ENCODE results near the gene DHRSX.
"Not testable (repeated sequence)": the region's sequence is repeated elsewhere in the genome, so short reads cannot be mapped to it uniquely, and the experiment has no call there.

Gene DHRSX

DNA sequence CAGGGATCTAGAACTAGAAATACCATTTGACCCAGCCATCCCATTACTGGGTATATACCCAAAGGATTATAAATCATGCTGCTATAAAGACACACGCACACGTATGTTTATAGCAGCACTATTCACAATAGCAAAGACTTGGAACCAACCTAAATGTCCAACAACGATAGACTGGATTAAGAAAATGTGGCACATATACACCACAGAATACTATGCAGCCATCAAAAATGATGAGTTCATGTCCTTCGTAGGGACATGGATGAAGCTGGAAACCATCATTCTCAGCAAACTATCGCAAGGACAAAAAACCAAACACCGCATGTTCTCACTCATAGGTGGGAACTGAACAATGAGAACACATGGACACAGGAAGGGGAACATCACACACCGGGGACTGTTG lies 81.4 kb downstream of the DHRSX start:
- DNase-seq = not testable (repeated sequence)

DNA sequence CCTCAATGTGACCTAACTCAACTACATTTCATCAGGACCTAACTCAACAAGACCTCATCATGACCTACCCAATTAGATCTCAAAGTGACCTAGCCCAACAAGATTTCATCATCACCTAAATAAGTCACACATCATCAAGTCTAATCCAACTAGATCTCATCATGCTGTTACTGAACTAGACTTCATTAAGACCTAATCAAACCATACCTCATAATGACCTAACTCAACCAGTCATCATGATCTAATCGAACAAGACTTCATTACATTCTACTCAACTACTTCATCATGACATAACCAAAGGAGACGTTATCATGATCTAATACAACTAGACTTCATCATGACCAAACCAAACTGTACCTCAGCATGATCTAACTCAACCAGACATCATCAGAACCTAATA lies 82.8 kb downstream of the DHRSX start:
- no peak for DNase-seq

DNA sequence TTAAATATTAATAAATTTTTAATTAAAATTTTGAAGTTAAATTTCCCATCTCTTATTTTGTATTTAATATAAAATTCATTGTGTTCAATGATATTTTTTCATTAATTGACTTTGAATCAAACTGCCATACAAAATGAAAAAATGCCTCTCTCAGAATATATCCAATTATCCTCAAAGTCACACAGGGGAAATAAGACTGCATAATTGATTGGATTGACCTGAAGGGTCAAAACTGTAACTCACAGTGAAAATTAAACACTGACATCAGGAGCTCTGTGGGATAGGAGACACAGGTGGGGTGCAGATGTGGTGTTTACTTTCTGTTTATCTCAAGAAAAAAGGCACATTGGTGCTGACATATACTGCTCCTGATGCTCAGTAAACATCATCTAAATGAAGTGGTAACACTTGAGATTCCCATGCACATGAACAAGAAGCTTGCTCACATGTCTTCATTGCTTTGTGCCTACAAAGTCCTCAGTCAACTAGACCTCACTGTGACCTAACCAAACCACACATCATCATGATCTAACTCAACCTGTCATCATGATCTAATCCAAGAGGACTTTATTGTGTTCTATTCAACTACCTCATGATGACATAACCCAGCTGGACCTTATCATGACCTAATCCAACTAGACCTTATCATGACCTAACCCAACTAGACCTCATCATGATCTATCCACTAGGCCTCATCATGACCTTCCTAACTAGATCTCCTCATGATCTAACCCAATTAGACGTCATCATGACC lies 83.7 kb downstream of the DHRSX start:
- no peak for DNase-seq

DNA sequence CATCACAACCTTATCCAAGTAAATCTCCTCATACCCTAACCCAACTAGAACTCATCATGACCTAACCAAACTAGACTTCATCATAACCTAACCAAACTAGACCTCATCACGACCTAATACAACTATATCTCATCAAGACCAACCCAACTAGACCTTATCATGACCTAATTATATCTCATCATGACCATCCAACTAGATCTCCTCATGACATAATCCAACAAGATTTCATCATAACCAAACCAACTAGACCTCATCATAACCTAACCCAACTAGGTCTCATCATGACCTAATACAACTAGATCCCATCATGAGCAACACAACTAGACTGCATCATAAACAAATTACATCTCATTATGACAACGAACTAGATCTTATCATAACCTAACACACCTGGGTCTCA lies 86.4 kb downstream of the DHRSX start:
- no peak for DNase-seq

DNA sequence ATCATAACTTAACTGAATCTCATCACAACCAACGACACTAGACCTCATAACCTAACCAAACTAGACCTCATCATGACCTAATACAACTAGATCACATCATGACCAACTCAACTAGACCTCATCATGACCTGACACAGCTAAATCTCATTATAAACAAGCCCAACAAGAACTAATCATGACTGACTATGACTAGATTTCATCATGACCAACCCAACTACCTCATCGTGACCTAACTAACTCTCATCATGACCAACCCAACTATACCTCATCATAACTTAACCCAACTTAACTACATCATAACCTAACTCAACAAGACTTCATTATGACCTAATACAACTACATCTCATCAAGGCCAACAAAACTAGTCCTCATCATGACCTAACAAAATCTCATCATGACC lies 86.8 kb downstream of the DHRSX start:
- DNase-seq = no peak

DNA sequence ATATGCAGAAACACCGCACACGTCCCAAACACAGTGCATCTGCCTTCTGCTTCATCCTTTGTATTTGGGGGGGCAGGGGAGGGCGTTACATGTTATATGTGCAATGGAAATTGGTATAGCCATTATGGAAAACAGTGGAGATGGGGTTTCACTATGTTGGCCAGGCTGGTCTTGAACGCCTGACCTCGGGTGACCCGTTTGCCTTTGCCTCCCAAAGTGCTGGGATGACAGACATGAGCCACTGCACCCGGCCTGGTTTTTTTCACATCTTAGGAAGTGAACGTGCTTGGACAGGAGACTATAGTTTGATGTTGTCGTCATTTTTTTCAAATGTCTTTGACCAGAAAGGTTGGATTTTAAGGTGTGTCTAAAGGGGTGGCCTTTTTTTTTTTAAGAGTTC lies 88.6 kb downstream of the DHRSX start:
- DNase-seq = no peak

DNA sequence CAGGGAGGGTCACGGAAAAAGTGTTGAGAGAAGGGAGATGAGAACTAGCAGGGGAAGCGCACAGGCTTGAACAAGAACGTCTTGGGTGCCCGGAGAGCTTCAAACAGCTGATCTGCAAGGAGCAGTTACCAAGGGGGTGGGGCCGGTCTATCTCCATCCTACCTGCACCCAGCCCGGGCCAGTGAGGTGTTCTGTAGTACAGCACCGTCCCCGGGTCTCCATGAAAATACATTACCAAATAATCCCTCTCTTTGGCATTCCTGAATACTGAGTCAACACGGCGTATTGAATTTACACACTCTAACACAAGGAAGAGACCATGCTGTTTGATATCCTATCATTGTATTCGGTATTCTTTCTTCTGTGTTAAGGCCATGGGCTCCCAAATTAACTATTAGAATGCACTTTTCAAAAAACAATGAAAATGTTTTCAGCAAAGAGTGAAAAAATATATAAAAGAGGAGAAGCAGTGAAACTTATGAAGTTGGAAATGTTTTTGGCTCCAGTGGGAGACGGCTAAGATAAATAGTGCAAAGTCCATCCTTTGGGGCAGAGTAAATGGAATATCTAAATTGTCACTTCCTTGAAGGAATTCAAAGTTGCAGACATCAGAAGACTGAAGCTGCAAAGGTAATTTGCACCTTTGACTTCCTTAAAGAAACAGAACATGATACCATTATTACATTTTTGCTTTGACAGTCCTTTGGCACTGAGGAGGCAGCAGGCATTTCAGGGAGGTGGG lies 90.3 kb downstream of the DHRSX start:
- no peak for DNase-seq

DNA sequence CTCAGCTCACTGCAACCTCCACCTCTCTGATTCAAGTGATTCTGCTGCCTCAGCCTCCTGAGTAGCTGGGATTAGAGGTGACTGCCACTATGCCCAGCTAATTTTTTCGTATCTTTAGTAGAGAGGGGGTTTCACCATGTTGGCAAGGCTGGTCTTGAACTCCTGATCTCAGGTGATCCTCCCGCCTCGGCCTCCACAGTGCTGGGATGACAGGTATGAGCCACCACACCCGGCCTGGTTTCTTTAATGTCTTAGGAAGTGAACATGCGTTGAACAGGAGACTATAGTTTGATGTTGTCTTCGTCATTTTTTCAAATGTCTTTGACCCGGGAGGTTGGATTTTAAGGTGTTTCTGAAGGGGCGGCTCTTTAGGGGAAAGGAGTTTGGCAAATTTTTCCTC lies 91.0 kb downstream of the DHRSX start:
- DNase-seq = no peak

DNA sequence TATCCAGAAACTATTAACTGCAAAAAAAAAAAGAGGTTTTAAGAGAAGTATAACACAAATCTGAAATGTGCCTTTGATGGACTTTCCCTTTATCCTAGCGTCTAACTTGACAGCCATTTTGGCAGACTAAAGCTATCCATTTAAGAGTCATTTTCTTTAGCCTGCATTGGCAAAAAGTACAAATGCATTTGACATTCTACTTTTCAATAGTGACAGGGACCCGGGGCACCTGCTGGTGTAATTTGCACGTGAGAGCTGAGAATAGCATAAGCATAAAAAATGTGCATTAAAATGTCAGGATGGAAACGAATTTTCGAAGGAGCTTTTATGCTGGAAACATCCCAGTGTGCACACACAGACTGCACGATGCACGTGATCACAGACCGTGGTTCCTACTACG lies 91.9 kb downstream of the DHRSX start:
- no peak for DNase-seq

DNA sequence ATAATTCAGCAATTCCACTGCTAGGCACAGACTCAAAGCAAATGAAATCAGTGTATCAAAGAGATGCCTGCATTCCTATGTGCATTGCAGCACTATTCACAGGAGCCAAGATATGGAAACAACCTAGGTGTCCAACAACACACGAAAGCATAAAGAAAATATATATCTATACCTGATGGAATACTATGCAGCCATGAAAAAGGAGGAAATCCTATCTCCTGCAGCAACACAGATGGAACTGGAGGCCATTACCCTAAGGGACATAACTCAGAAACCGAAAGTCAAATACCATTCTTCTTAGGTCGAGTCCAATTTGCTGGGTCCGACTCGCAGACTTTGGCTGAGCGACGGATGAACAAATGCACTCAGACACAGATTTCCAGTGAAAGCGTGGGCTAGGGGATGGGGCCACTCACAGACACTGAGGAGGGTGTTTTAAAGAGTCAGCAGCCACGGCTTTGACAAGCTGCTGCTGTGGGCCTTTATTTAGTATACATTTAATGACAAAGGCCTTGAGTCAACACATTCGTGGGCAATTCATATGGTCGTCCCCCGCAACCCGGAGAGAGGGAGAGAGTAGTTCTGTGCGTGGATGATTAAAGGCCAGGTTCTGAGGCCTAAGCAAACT lies 93.8 kb downstream of the DHRSX start:
- DNase-seq = no peak

DNA sequence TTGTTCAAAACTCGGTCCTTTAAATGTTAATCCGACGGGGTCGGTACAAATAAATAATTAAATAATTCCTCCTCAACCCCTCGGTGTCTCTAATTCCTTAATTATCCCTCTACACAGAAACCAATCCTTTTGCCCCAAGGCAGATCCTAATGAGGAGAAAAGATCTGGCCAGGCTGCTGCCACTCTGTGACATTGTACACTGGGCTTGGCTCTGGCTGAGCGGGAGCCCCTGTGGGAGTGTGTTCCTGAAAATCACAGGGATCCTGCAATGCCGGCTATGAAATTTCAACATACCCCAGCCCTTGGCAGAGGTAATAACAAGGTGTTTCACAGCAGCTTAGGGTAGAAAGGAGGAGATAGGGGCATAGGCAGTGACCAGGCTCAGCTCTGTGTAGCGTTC lies 96.0 kb downstream of the DHRSX start:
- DNase-seq = no peak

DNA sequence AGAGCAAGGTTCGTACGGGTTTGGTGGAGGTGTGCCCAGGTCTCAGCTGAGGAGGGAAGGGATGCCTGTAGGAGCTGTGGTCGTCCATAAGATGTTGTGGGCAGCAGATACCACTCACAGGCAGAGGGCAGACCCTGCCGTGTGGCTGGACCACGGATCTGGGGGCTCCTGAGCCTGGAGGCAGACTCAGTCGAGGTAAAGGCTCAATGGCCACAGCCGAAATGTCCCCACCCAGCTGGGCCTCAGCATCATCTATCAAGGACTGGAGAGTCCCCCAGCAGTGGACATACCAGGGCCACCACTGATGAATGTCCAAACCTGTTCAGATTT lies 98.5 kb downstream of the DHRSX start:
- no peak for DNase-seq

DNA sequence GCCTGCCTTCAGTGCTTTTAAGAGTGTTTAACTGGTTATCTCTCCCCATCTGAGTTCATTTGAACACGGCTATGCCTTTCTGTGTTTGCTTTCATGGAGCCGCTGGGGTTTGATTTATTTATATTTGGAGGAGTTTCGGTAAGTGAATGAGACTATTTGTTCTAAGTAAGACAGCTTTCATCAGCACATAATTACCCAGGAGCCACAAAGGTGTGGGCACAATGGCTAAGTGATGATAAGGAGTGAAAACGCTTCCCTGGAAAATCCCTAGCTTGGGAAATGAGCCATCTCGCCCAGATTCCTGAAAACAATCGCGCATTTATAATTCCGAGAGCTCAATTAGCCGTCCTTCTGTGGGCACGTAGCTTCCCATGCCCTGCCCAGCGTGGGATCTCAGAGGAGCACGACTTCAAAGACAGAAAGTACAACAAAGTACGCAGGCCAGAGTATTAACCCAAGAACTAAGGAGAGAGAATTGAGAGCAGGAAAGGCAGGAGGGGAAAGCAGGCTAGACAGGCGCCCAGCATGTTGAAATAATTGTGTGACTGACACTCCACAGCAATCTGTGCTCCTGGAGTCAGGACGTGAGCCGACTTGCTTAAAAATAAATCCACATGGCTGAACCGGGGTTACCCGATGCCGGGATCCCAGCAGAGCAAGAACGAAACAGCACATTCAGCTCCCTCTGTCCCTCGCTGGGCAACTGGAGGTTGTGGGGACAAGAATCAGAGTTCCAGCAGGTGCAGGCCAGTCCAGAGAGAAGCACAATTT lies 99.0 kb downstream of the DHRSX start:
- DNase-seq = no peak

DNA sequence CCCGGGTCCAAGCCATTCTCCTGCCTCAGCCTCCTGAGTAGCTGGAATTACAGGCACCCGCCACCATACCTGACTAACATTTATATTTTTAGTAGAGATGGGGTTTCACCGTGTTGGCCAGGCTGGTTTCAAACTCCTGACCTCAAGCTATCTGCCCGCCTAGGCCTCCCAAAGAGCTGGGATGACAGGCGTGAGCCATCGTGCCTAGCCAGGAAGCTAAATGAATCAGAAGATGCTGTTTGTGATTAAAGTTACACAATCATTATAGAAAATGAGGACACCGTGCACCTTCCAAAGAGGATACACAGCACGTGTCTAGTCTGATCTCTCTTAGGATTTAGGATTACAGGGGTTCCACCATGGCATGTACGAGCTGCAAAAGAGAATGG lies 99.6 kb downstream of the DHRSX start:
- no peak for DNase-seq

DNA sequence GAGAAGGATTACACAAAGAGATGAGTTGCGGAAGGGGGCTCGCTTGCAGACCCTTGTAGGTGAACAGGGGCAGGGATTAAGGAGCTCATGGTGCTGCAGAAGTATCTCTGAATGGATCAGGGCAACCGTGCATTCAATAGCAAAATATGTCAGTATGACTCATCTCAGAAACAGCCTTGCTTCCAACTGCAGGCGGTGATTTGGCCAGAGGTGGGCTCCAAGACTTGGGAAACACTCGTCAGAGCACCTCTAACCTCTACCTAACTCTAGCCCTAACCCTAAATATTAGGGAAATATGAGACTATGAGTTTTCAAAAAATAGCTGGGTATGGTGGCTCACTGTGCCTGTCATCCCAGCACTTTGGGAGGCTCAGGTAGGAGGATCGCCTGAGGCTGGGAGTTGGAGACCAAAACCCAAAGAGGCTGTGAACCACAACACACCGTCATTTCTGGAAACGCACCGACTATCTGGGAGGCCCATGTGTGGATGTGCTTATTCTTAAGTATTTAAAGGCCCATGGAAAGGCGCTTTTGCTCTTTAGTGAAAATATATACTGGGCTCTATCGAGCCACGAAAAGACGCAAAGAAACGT lies 102.6 kb downstream of the DHRSX start:
- DNase-seq = no peak

DNA sequence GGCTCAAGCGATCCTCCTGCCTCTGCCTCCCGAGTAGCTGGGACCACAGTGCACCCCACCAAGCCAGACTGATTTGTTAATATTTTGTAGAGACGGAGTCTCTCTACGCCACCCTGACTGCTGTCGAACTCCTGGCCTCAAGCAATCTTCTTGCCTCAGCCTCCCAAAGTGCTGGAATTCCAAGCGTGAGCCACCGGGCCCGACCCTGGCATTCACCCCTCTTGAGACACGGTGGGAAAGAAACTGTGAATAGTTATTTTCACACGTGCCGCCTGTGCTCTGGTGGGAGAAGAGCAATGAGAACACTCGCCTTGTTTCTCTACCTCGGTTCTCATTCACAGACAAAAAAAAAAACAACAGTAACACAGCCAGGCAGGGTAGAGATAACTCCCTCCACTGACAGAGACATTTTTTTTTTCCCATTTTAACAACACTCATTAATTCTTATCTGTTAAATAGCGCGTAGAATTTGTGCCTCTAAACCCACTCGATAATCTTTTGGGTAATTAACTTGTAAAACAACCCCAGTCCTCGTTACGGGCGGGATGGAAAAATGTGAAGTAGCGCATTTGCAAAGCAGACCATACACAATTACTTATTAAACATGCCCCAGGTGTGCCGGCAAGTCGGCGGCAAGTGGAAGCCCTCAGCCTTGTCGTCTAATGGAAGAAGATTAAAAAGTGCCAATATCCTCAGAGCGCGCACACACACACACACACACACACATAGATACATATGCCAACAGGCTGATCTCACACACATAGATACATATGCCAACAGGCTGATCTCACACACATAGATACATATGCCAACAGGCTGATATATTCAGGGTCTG lies 103.3 kb downstream of the DHRSX start:
- no peak for DNase-seq

DNA sequence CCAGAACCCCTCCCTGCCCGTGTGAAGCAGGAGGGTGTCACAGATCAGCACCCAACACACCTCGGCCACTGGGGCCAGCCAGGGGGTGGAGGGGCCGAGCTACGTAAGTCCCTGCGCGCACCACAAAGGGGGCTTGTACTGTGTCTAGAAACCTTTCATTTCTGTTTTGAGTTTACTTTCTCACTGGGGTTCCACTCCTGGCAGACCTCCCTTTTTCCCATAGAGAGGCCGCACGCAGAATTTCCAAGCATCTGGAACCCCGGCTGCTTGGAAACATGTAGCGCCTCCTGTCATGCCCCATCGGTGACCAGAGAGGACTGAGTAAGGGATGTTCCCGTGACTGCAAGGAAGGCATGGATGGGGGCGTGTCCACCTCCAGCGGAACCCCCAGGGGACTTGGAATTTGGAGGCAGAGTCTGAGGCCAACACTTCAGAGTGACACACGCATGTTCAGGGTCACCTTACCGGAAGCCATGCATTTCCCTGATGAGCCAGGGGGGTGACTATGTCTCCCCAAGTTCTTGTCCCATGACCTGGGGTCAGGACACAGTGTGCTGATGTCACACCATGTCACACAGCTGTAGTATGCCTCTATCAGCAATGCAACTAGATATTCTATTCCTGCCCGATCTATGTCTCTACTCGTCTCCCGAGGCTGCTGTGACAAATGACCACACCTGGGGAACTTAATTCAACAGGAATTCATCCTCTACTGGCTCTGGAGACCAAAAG lies 105.3 kb downstream of the DHRSX start:
- DNase-seq = no peak

DNA sequence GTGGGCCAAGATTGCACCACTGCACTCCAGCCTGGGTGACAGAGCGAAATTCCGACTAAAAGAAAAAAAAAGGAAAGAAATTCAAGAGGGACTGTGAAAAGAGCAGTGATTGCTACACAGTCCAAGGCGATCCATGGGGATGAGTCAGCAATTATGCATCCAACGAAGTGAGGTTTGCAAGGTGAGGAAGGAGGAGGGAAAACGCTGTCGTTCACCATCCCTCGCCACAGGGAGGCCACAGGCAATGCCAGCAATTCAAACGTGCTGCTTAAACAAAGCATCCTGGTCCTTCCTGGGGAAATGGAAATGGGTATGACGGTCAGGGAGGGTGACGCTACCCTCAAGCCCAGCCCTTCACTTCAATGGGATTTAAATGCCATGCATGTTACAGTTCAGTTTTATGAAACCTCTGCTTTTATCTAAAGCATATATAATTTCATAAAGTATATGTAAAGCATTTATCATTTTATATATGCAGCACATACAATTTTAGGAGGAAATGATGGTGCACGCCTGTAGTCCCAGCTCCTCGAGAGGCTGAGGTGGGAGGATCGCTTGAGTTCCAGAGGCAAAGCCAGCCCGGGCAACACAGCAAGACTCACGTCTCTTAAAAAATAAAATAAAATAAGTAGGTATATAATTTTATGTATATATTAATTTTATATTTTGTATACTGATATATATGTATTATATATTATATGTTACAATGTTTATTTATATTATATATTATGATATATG lies 108.7 kb downstream of the DHRSX start:
- DNase-seq = no peak

DNA sequence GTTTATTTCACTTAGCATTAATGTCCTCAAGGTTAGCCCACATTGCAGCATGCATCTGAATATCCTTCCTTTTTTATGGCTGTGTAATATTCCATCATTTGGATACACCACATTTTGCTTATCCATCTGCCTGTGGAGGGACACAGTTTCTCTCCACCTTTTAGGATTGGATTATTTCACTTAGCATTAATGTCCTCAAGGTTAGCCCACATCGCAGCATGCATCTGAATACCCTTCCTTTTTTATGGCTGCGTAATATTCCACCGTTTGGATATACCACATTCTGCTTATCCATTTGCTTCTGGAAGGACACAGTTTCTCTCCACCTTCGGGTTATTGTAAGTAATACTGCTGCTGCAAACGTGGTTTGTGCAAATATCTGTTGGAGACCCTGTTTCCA lies 110.0 kb downstream of the DHRSX start:
- no peak for DNase-seq

DNA sequence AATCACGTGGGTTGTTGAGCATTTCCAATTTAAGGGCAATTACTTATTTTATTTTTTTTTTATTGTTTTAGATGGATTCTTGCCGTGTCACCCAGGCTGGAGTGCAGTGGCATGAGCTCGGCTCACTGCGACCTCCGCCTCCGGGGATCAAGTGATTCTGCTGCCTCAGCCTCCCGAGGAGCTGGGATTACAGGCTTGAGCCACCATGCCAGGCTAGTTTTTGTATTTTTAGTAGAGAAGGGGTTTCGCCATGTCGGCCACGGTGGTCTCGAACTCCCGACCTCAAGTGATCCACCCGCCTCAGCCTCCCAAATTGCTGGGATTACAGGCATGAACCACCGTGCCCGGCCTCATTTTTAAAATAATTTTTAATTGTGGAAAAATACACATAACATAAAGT lies 111.0 kb downstream of the DHRSX start:
- DNase-seq = not testable (repeated sequence)

DNA sequence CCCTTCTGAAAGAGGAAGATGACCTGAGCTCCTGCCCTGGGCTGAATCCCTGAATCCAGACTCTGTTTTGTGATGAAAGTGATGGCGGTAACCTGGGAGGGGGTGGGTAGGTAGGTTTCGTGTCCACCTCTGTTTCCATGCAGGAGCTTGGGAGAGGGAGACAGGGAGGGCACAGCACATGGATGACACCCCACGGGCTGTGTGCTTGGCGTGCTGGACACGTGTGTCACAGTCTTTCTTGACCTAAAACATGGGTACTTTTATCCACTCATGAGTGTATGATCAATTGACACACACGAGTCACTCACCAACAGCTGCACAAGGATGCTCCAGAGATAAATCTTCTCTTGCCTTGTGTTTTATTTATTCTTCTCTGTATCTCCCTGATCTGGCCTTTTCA lies 111.5 kb downstream of the DHRSX start:
- DNase-seq = no peak
